Ovary (tissue), 3 donors: ENCODE measurements around the gene EAF1.

Experiments used
- POLR2A ChIP-seq: fragments of 450-650 bp; IDR thresholded peaks from one replicate; pipeline ENCODE4 v1.6.1; 2017; ENCODE audit warnings: antibody characterized with exemption, mild to moderate bottlenecking, moderate library complexity
- TF ChIP-seq, protein P1 (sequence below), 3 donors: fragments of 450-650 bp in 2 of 3; fragments of 200-600 bp in 1 of 3; IDR thresholded peaks; one replicate each; pipeline versions ENCODE4 v1.5.1 to v1.8.0; 2016 to 2022; ENCODE audit warnings: antibody characterized with exemption in 3 of 3, mild to moderate bottlenecking in 1 of 3
- donor health status: DM: no; HTN: no; CAD: no.

DNA sequence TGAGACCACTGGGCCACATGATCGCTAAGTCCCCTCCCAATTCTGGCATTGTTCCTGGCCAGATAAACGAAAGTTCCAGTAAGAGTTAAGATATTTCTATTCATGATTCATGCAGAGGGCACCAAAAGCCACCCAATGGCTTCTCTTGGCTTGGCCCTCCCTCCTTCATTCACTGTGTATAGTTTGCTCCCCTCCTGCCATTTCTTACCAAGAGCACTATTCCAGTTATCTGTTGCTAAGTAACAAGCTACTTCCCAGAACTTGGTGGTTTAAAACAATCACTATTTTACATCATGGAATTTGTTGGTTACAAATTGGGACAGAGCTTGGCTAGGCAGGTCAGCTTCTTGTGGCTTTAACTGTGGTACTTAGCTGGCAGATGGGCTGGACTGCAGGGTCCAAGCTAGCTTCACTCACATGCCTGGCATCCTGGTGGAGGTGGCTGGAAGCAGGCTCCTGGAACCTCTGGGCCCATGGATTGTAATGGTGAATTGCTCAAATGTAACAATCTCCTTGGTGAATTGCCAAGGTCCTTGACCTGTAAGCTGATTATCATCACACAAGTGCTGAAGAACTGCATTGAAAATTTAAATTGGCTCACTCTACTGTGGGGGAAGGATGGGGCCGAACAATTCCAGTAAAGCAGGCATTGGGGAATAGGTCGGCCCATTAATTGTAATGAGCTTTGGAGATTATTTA lies 16.6 kb downstream of the EAF1 start:
- TF ChIP-seq POLR2A = no peak
- TF ChIP-seq, protein P1, sequence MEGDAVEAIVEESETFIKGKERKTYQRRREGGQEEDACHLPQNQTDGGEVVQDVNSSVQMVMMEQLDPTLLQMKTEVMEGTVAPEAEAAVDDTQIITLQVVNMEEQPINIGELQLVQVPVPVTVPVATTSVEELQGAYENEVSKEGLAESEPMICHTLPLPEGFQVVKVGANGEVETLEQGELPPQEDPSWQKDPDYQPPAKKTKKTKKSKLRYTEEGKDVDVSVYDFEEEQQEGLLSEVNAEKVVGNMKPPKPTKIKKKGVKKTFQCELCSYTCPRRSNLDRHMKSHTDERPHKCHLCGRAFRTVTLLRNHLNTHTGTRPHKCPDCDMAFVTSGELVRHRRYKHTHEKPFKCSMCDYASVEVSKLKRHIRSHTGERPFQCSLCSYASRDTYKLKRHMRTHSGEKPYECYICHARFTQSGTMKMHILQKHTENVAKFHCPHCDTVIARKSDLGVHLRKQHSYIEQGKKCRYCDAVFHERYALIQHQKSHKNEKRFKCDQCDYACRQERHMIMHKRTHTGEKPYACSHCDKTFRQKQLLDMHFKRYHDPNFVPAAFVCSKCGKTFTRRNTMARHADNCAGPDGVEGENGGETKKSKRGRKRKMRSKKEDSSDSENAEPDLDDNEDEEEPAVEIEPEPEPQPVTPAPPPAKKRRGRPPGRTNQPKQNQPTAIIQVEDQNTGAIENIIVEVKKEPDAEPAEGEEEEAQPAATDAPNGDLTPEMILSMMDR (IDR thresholded peaks at IDR 0.05) = no peak
